K562 (cell line): Measurements from ENCODE around the gene TSPAN32.

Experiments used
- ATF7 ChIP-seq: fragments of 450-650 bp; IDR thresholded peaks from 2 replicates; pipeline ENCODE4 v1.7.1; 2014; ENCODE audit warnings: mild to moderate bottlenecking, moderate library complexity
- CREB1 ChIP-seq, 2 experiments: sonication (generic) in 1 of 2; formaldehyde crosslinking in 1 of 2; IDR thresholded peaks; 2 replicates each; pipeline versions ENCODE4 v1.6.1 to v1.8.0; 2012 to 2022; ENCODE audit warnings: inconsistent platforms in 1 of 2, mild to moderate bottlenecking in 1 of 2, missing genetic modification reagents in 1 of 2, moderate library complexity in 1 of 2
- EZH2 ChIP-seq: IDR thresholded peaks from 2 replicates; pipeline ENCODE4 v1.6.1; 2012; ENCODE audit warnings: low read depth, mild to moderate bottlenecking, inconsistent platforms, low read length, borderline replicate concordance
- GATA2 ChIP-seq: sonication (generic); formaldehyde crosslinking; IDR thresholded peaks from 2 replicates; pipeline ENCODE4 v1.4.0; 2020; ENCODE audit warnings: mild to moderate bottlenecking, missing genetic modification reagents
- POLR2AphosphoS5 ChIP-seq: IDR thresholded peaks from 2 replicates; pipeline ENCODE4 v1.6.1; 2011; ENCODE audit warnings: mild to moderate bottlenecking, low read depth, low read length, moderate library complexity; ENCODE audit not compliant: control insufficient read depth, insufficient read depth
- RAD21 ChIP-seq, 2 experiments: fragments of 250-450 bp in 1 of 2; fragments of 450-650 bp in 1 of 2; sonication (Bioruptor Pico) in 1 of 2; formaldehyde crosslinking in 1 of 2; IDR thresholded peaks in 1 of 2; conservative IDR thresholded peaks in 1 of 2; 2 replicates each; pipeline versions ENCODE4 v1.4.0 to v1.8.0; 2020 to 2022; ENCODE audit warnings: mild to moderate bottlenecking in 2 of 2, moderate library complexity in 1 of 2
- SPI1 ChIP-seq: IDR thresholded peaks from 2 replicates; pipeline ENCODE4 v1.6.1; 2011; ENCODE audit warnings: low read depth, low read length, control low read depth, borderline replicate concordance
- TAF1 ChIP-seq: IDR thresholded peaks from 2 replicates; pipeline ENCODE4 v1.6.1; 2011; ENCODE audit warnings: mild to moderate bottlenecking, low read length, moderate library complexity; ENCODE audit not compliant: insufficient read depth, control insufficient read depth, severe bottlenecking; ENCODE audit errors: extremely low read depth
- TCF7L2 ChIP-seq: fragments of 150-350 bp; IDR thresholded peaks from 2 replicates; pipeline ENCODE4 v1.6.1; 2016; ENCODE audit warnings: low read depth, mild to moderate bottlenecking, low read length, moderate library complexity
- ZNF830 ChIP-seq: fragments of 250-450 bp; sonication (Bioruptor Pico); IDR thresholded peaks from 2 replicates; pipeline ENCODE4 v1.5.0; 2021; ENCODE audit warnings: mild to moderate bottlenecking
- TF ChIP-seq, protein P1 (sequence below): fragments of 450-650 bp; formaldehyde crosslinking; IDR thresholded peaks from 2 replicates; pipeline ENCODE4 v1.4.0; 2022; ENCODE audit warnings: mild to moderate bottlenecking, moderate library complexity
- TF ChIP-seq, protein P2 (sequence below): fragments of 150-350 bp; IDR thresholded peaks from 2 replicates; pipeline ENCODE4 v1.6.1; 2014; ENCODE audit warnings: low read depth, mild to moderate bottlenecking, low read length, borderline replicate concordance
- TF ChIP-seq, protein P3 (sequence below), 3 experiments: IDR thresholded peaks in 2 of 3; conservative IDR thresholded peaks in 1 of 3; 2 replicates each; pipeline ENCODE4 v1.5.1; 2011 to 2012; ENCODE audit warnings: low read length in 3 of 3, mild to moderate bottlenecking in 3 of 3, control low read depth in 2 of 3, improper control_type of control experiment in 1 of 3, inconsistent platforms in 1 of 3, low read depth in 1 of 3, mixed read lengths in 1 of 3, moderate library complexity in 1 of 3; ENCODE audit not compliant: insufficient read depth in 2 of 3
- TF ChIP-seq, protein P4 (sequence below): sonication (generic); formaldehyde crosslinking; IDR thresholded peaks from 2 replicates; pipeline ENCODE4 v1.9.0; 2022; ENCODE audit warnings: mild to moderate bottlenecking, missing genetic modification reagents

DNA sequence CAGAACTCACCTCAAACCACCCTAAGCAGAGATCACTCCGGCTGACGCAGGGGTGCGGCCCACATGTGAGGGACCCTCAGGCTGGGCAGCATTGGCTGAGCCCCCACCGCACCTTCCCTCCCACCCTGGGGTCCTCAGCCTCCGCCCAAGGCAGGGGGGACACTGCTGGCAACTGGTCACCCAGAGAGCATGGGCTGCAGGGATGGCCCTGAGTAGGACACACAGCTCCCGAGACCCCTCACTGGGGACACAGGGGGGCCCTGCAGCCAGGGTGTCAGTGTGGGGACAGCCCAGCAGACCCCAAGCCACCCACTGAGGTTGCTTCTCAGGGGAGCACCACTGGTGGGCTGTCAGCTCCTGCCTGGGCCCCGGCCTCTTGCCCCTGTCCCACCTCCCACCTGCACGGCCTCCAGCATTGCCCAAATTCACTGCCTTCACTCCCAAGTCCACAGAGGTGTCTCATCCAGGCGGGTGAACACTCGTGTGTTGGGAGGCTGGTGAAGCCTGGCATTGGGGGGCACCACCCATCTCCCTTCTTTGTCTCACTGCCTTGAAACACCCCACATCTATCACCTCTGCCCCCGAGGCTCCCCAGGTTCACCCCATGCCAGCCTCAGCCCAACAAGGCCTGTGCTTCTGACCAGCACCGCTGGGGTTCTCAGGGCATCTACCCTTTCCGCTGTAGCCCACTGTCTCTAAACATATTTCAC lies 4.7 kb upstream of the TSPAN32 start:
- TF ChIP-seq SPI1 (no peak), CREB1 (IDR thresholded peaks at IDR 0.05) (no peak), CREB1 (CRISPR knock-in tag; IDR thresholded peaks at IDR 0.05) (no peak), GATA2 (CRISPR knock-in tag) (no peak), ATF7 (no peak), TAF1 (no peak), POLR2AphosphoS5 (no peak), TCF7L2 (no peak), RAD21 (CRISPR knock-in tag; conservative IDR thresholded peaks at IDR 0.05 in 1 of 2, IDR thresholded peaks at IDR 0.05 in 1 of 2) (no peak), EZH2 (no peak), ZNF830 (CRISPR knock-in tag) (no peak)
- TF ChIP-seq, protein P1, sequence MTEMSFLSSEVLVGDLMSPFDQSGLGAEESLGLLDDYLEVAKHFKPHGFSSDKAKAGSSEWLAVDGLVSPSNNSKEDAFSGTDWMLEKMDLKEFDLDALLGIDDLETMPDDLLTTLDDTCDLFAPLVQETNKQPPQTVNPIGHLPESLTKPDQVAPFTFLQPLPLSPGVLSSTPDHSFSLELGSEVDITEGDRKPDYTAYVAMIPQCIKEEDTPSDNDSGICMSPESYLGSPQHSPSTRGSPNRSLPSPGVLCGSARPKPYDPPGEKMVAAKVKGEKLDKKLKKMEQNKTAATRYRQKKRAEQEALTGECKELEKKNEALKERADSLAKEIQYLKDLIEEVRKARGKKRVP (CRISPR knock-in tag): no peak
- TF ChIP-seq, protein P2, sequence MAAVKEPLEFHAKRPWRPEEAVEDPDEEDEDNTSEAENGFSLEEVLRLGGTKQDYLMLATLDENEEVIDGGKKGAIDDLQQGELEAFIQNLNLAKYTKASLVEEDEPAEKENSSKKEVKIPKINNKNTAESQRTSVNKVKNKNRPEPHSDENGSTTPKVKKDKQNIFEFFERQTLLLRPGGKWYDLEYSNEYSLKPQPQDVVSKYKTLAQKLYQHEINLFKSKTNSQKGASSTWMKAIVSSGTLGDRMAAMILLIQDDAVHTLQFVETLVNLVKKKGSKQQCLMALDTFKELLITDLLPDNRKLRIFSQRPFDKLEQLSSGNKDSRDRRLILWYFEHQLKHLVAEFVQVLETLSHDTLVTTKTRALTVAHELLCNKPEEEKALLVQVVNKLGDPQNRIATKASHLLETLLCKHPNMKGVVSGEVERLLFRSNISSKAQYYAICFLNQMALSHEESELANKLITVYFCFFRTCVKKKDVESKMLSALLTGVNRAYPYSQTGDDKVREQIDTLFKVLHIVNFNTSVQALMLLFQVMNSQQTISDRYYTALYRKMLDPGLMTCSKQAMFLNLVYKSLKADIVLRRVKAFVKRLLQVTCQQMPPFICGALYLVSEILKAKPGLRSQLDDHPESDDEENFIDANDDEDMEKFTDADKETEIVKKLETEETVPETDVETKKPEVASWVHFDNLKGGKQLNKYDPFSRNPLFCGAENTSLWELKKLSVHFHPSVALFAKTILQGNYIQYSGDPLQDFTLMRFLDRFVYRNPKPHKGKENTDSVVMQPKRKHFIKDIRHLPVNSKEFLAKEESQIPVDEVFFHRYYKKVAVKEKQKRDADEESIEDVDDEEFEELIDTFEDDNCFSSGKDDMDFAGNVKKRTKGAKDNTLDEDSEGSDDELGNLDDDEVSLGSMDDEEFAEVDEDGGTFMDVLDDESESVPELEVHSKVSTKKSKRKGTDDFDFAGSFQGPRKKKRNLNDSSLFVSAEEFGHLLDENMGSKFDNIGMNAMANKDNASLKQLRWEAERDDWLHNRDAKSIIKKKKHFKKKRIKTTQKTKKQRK: no peak
- TF ChIP-seq, protein P3, sequence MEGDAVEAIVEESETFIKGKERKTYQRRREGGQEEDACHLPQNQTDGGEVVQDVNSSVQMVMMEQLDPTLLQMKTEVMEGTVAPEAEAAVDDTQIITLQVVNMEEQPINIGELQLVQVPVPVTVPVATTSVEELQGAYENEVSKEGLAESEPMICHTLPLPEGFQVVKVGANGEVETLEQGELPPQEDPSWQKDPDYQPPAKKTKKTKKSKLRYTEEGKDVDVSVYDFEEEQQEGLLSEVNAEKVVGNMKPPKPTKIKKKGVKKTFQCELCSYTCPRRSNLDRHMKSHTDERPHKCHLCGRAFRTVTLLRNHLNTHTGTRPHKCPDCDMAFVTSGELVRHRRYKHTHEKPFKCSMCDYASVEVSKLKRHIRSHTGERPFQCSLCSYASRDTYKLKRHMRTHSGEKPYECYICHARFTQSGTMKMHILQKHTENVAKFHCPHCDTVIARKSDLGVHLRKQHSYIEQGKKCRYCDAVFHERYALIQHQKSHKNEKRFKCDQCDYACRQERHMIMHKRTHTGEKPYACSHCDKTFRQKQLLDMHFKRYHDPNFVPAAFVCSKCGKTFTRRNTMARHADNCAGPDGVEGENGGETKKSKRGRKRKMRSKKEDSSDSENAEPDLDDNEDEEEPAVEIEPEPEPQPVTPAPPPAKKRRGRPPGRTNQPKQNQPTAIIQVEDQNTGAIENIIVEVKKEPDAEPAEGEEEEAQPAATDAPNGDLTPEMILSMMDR (IDR thresholded peaks at IDR 0.05 in 2 of 3, conservative IDR thresholded peaks at IDR 0.05 in 1 of 3; ENCODE audit: insufficient read depth in 2 of 3, low read depth in 1 of 3, low read length in 3 of 3): no peak
- TF ChIP-seq, protein P4, sequence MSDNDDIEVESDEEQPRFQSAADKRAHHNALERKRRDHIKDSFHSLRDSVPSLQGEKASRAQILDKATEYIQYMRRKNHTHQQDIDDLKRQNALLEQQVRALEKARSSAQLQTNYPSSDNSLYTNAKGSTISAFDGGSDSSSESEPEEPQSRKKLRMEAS (CRISPR knock-in tag): no peak
